Measurements from ENCODE around the gene CD48. TPM values are rescaled to one million over a fixed set of nuclear protein-coding genes. Genes with fewer than 3 reads are reported as not detected.

CD48 gene
- total and polyA plus RNA-seq, 2 donors = 157 to 208 TPM

- Histone ChIP-seq H3K36me3 (ENCODE audit: control insufficient read depth in 2 of 2, insufficient read depth in 2 of 2, low read length in 1 of 2) (no peaks in the 10 kb centered on the region), H3K4me1 (ENCODE audit: control insufficient read depth in 2 of 2, insufficient read depth in 2 of 2, low read length in 2 of 2) (peaks cover 25 to 35% of the 10 kb centered on the region in 2 donors), H3K27me3 (ENCODE audit: control insufficient read depth in 2 of 2, insufficient read depth in 1 of 2, low read length in 1 of 2) (no peaks in the 10 kb centered on the region), H3K27ac (ENCODE audit: low read depth in 1 of 2, low read length in 1 of 2) (no peak overlapping the region), H3K9me3 (ENCODE audit: control insufficient read depth in 2 of 2, insufficient read depth in 1 of 2, low read length in 1 of 2) (no peaks in the 10 kb centered on the region), H3K4me3 (ENCODE audit: low read length in 2 of 2) (no peak overlapping the region)
- 94% methylated on average over 1 of the region's 1 CpG for WGBS
- DNase-seq (ENCODE audit: low read depth in 6 of 9, low spot score in 9 of 9) = no peak
Measured at GRCh38 chr1:160745551-160745950, 33.9 kb upstream of the CD48 start.

- H3K9me3 ChIP-seq (ENCODE audit: control insufficient read depth in 2 of 2, insufficient read depth in 1 of 2, low read length in 1 of 2) = no peaks in the 10 kb centered on the region
- no peak for DNase-seq (ENCODE audit: low read depth in 6 of 9, low spot score in 9 of 9)
- H3K27ac ChIP-seq (ENCODE audit: low read depth in 1 of 2, low read length in 1 of 2) = no peak overlapping the region
- WGBS = 95% methylated on average over 5 of the region's 5 CpGs
- peaks cover 21 to 32% of the 10 kb centered on the region in 2 donors for H3K4me1 ChIP-seq (ENCODE audit: control insufficient read depth in 2 of 2, insufficient read depth in 2 of 2, low read length in 2 of 2)
- no peak overlapping the region for H3K4me3 ChIP-seq (ENCODE audit: low read length in 2 of 2)
- no peaks in the 10 kb centered on the region for H3K36me3 ChIP-seq (ENCODE audit: control insufficient read depth in 2 of 2, insufficient read depth in 2 of 2, low read length in 1 of 2)
- H3K27me3 ChIP-seq (ENCODE audit: control insufficient read depth in 2 of 2, insufficient read depth in 1 of 2, low read length in 1 of 2) = no peaks in the 10 kb centered on the region
Measured at GRCh38 chr1:160744852-160745520, 33.4 kb upstream of the CD48 start.

- Histone ChIP-seq H3K36me3 (ENCODE audit: control insufficient read depth in 2 of 2, insufficient read depth in 2 of 2, low read length in 1 of 2) (no peaks in the 10 kb centered on the region), H3K27me3 (ENCODE audit: control insufficient read depth in 2 of 2, insufficient read depth in 1 of 2, low read length in 1 of 2) (no peaks in the 10 kb centered on the region), H3K4me1 (ENCODE audit: control insufficient read depth in 2 of 2, insufficient read depth in 2 of 2, low read length in 2 of 2) (peaks cover 21 to 29% of the 10 kb centered on the region in 2 donors), H3K4me3 (ENCODE audit: low read length in 2 of 2) (no peak overlapping the region), H3K9me3 (ENCODE audit: control insufficient read depth in 2 of 2, insufficient read depth in 1 of 2, low read length in 1 of 2) (no peaks in the 10 kb centered on the region), H3K27ac (ENCODE audit: low read depth in 1 of 2, low read length in 1 of 2) (peak overlapping the region in 1 of 2 donors; percentile 26)
- DNase-seq (ENCODE audit: low read depth in 6 of 9, low spot score in 9 of 9) = peak in 2 of 9 donors; percentile 32 to 75
- 55% methylated on average over 7 of the region's 7 CpGs for WGBS
Measured at GRCh38 chr1:160744199-160744851, 32.7 kb upstream of the CD48 start.

GRCh38 chr1:160743266-160743665 lies 31.6 kb upstream of the CD48 start:
- peaks cover 21 to 29% of the 10 kb centered on the region in 2 donors for H3K4me1 ChIP-seq (ENCODE audit: control insufficient read depth in 2 of 2, insufficient read depth in 2 of 2, low read length in 2 of 2)
- WGBS = 95% methylated on average over 3 of the region's 3 CpGs
- no peaks in the 10 kb centered on the region for H3K9me3 ChIP-seq (ENCODE audit: control insufficient read depth in 2 of 2, insufficient read depth in 1 of 2, low read length in 1 of 2)
- no peak for DNase-seq (ENCODE audit: low read depth in 6 of 9, low spot score in 9 of 9)
- H3K4me3 ChIP-seq (ENCODE audit: low read length in 2 of 2) = no peak overlapping the region
- no peak overlapping the region for H3K27ac ChIP-seq (ENCODE audit: low read depth in 1 of 2, low read length in 1 of 2)
- no peaks in the 10 kb centered on the region for H3K27me3 ChIP-seq (ENCODE audit: control insufficient read depth in 2 of 2, insufficient read depth in 1 of 2, low read length in 1 of 2)
- no peaks in the 10 kb centered on the region for H3K36me3 ChIP-seq (ENCODE audit: control insufficient read depth in 2 of 2, insufficient read depth in 2 of 2, low read length in 1 of 2)

GRCh38 chr1:160742428-160743127 lies 31.0 kb upstream of the CD48 start:
- WGBS = 93% methylated on average over 8 of the region's 8 CpGs
- H3K4me3 ChIP-seq (ENCODE audit: low read length in 2 of 2) = no peak overlapping the region
- H3K36me3 ChIP-seq (ENCODE audit: control insufficient read depth in 2 of 2, insufficient read depth in 2 of 2, low read length in 1 of 2) = no peaks in the 10 kb centered on the region
- H3K27ac ChIP-seq (ENCODE audit: low read depth in 1 of 2, low read length in 1 of 2) = no peak overlapping the region
- peaks cover 21 to 29% of the 10 kb centered on the region in 2 donors for H3K4me1 ChIP-seq (ENCODE audit: control insufficient read depth in 2 of 2, insufficient read depth in 2 of 2, low read length in 2 of 2)
- no peak for DNase-seq (ENCODE audit: low read depth in 6 of 9, low spot score in 9 of 9)
- no peaks in the 10 kb centered on the region for H3K27me3 ChIP-seq (ENCODE audit: control insufficient read depth in 2 of 2, insufficient read depth in 1 of 2, low read length in 1 of 2)
- no peaks in the 10 kb centered on the region for H3K9me3 ChIP-seq (ENCODE audit: control insufficient read depth in 2 of 2, insufficient read depth in 1 of 2, low read length in 1 of 2)

GRCh38 chr1:160741612-160742348 lies 30.2 kb upstream of the CD48 start:
- H3K27ac ChIP-seq (ENCODE audit: low read depth in 1 of 2, low read length in 1 of 2) = no peak overlapping the region
- DNase-seq (ENCODE audit: low read depth in 6 of 9, low spot score in 9 of 9) = no peak
- H3K27me3 ChIP-seq (ENCODE audit: control insufficient read depth in 2 of 2, insufficient read depth in 1 of 2, low read length in 1 of 2) = no peaks in the 10 kb centered on the region
- WGBS = 94% methylated on average over 5 of the region's 5 CpGs
- H3K36me3 ChIP-seq (ENCODE audit: control insufficient read depth in 2 of 2, insufficient read depth in 2 of 2, low read length in 1 of 2) = no peaks in the 10 kb centered on the region
- H3K4me3 ChIP-seq (ENCODE audit: low read length in 2 of 2) = no peak overlapping the region
- peaks cover 0 to 4% of the 10 kb centered on the region in 2 donors for H3K9me3 ChIP-seq (ENCODE audit: control insufficient read depth in 2 of 2, insufficient read depth in 1 of 2, low read length in 1 of 2)
- H3K4me1 ChIP-seq (ENCODE audit: control insufficient read depth in 2 of 2, insufficient read depth in 2 of 2, low read length in 2 of 2) = peaks cover 21 to 29% of the 10 kb centered on the region in 2 donors

- DNase-seq (ENCODE audit: low read depth in 6 of 9, low spot score in 9 of 9) = no peak
- Histone ChIP-seq H3K4me3 (ENCODE audit: low read length in 2 of 2) (no peak overlapping the region), H3K27ac (ENCODE audit: low read depth in 1 of 2, low read length in 1 of 2) (no peak overlapping the region), H3K36me3 (ENCODE audit: control insufficient read depth in 2 of 2, insufficient read depth in 2 of 2, low read length in 1 of 2) (no peaks in the 10 kb centered on the region), H3K27me3 (ENCODE audit: control insufficient read depth in 2 of 2, insufficient read depth in 1 of 2, low read length in 1 of 2) (no peaks in the 10 kb centered on the region), H3K9me3 (ENCODE audit: control insufficient read depth in 2 of 2, insufficient read depth in 1 of 2, low read length in 1 of 2) (peaks cover 0 to 4% of the 10 kb centered on the region in 2 donors), H3K4me1 (ENCODE audit: control insufficient read depth in 2 of 2, insufficient read depth in 2 of 2, low read length in 2 of 2) (peaks cover 21 to 29% of the 10 kb centered on the region in 2 donors)
- 94% methylated on average over 4 of the region's 4 CpGs for WGBS
Measured at GRCh38 chr1:160741092-160741501, 29.5 kb upstream of the CD48 start.

- Histone ChIP-seq H3K27me3 (ENCODE audit: control insufficient read depth in 2 of 2, insufficient read depth in 1 of 2, low read length in 1 of 2) (no peaks in the 10 kb centered on the region), H3K4me3 (ENCODE audit: low read length in 2 of 2) (peak overlapping the region in 1 of 2 donors; percentile 4), H3K9me3 (ENCODE audit: control insufficient read depth in 2 of 2, insufficient read depth in 1 of 2, low read length in 1 of 2) (peaks cover 0 to 4% of the 10 kb centered on the region in 2 donors), H3K27ac (ENCODE audit: low read depth in 1 of 2, low read length in 1 of 2) (no peak overlapping the region), H3K4me1 (ENCODE audit: control insufficient read depth in 2 of 2, insufficient read depth in 2 of 2, low read length in 2 of 2) (peaks cover 21 to 28% of the 10 kb centered on the region in 2 donors), H3K36me3 (ENCODE audit: control insufficient read depth in 2 of 2, insufficient read depth in 2 of 2, low read length in 1 of 2) (no peaks in the 10 kb centered on the region)
- WGBS = 90% methylated on average over 5 of the region's 5 CpGs
- no peak for DNase-seq (ENCODE audit: low read depth in 6 of 9, low spot score in 9 of 9)
Measured at GRCh38 chr1:160740133-160740688, 28.6 kb upstream of the CD48 start.
